Endodermal cell (in vitro differentiated cells): ENCODE measurements around the gene CLDN10. TPM values are rescaled to one million over a fixed set of nuclear protein-coding genes. Genes with fewer than 3 reads are reported as not detected.

Experiments used
- DNase-seq: peaks from one replicate; pipeline ENCODE4 v3.0.0-alpha.2; 2017
- H3K27ac ChIP-seq: 2 replicates; pipeline ENCODE4 v1.5.1; 2013; ENCODE audit warnings: mild to moderate bottlenecking, low read depth, low read length, moderate library complexity
- H3K27me3 ChIP-seq: 2 replicates; pipeline ENCODE4 v1.6.1; 2013; ENCODE audit warnings: mild to moderate bottlenecking, low read length, moderate library complexity; ENCODE audit not compliant: insufficient read depth, control insufficient read depth, poor library complexity, severe bottlenecking
- H3K36me3 ChIP-seq: 2 replicates; pipeline ENCODE4 v1.7.0; 2013; ENCODE audit warnings: mild to moderate bottlenecking, low read length, moderate library complexity; ENCODE audit not compliant: control insufficient read depth, insufficient read depth
- H3K4me1 ChIP-seq: one replicate; pipeline ENCODE4 v1.7.0; 2013; ENCODE audit warnings: low read length; ENCODE audit not compliant: control insufficient read depth, insufficient read depth
- H3K4me3 ChIP-seq: 2 replicates; pipeline ENCODE4 v1.5.1; 2013; ENCODE audit warnings: mild to moderate bottlenecking, low read length, moderate library complexity
- H3K9ac ChIP-seq: 2 replicates; pipeline ENCODE4 v1.6.1; 2013; ENCODE audit warnings: mild to moderate bottlenecking, low read length, moderate library complexity; ENCODE audit not compliant: poor library complexity, severe bottlenecking; ENCODE audit errors: extremely low read depth
- H3K9me3 ChIP-seq: 2 replicates; pipeline ENCODE4 v1.6.1; 2013; ENCODE audit warnings: mild to moderate bottlenecking, low read length, moderate library complexity; ENCODE audit not compliant: control insufficient read depth
- H3K27ac Mint-ChIP-seq: 2 replicates; pipeline ENCODE4 v1.8.0; 2020; ENCODE audit warnings: mixed read lengths
- H3K27me3 Mint-ChIP-seq: 2 replicates; pipeline ENCODE4 v1.8.0; 2021; ENCODE audit warnings: mild to moderate bottlenecking, mixed read lengths; ENCODE audit not compliant: insufficient read depth
- H3K36me3 Mint-ChIP-seq: 2 replicates; pipeline ENCODE4 v1.8.0; 2020; ENCODE audit warnings: low read depth, mixed read lengths
- H3K4me1 Mint-ChIP-seq: 2 replicates; pipeline ENCODE4 v1.8.0; 2020; ENCODE audit warnings: mixed read lengths
- H3K4me3 Mint-ChIP-seq: 2 replicates; pipeline ENCODE4 v1.8.0; 2020; ENCODE audit warnings: mild to moderate bottlenecking, moderate library complexity, mixed read lengths
- H3K9me3 Mint-ChIP-seq: 2 replicates; pipeline ENCODE4 v1.8.0; 2020; ENCODE audit warnings: mild to moderate bottlenecking, mixed read lengths
- WGBS, 2 experiments: methylation state at CpG; one replicate each; pipeline versions ENCODE4 v1.1.5 to v1.1.7; 2013; ENCODE audit warnings: missing lambda C conversion rate in 2 of 2, mixed read lengths in 1 of 2; ENCODE audit not compliant: insufficient coverage in 1 of 2, insufficient read length in 1 of 2; 5-methylcytosine and 5-hydroxymethylcytosine counted together
- total RNA-seq, 2 donors: library from RNA; stranded (reverse); fragmentation: NEBNext Ultra II Directional in 1 of 2; extraction: Animal tissue kit (Norgen Biotek cat#: 25700) in 1 of 2; gene quantifications; 2 replicates in 1 of 2; 3 replicates in 1 of 2; pipeline ENCODE4 v1.2.1, GENCODE V29; 2021
- TF ChIP-seq, protein P1 (sequence below): fragments of 200-600 bp; sonication (generic); conservative IDR thresholded peaks from 2 replicates; pipeline ENCODE4 v1.5.0; 2021; ENCODE audit warnings: antibody characterized with exemption, mild to moderate bottlenecking

Gene CLDN10
- total RNA-seq, 2 donors from 2014 or later = 4.6 to 10.6 TPM

DNA sequence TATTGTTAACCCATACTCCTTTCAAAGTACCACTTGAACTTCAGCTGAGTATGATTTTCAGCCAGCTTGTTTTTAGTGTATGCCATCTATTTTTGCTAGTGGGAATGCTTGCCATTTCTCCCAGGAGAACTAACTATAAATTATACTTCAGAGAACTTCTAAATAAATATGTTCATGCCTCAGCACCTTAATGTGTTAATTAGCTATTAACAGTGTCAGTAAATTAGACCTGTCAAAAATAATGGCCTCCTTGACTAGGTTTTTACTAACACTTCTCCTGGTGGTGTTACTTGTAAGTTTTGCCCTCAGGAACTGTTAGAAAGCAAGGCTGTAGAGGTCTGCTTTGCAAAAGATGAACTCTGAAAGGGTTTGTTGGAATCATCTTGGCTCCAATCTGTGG lies 4.5 kb downstream of the CLDN10 start:
- Mint-ChIP-seq H3K9me3 (no peaks in the 10 kb centered on the region), H3K4me1 (peaks cover 14% of the 10 kb centered on the region), H3K4me3 (no peak overlapping the region), H3K36me3 (no peaks in the 10 kb centered on the region), H3K27me3 (peaks cover 20% of the 10 kb centered on the region), H3K27ac (no peak overlapping the region)
- no peak overlapping the region for H3K9ac ChIP-seq
- no peaks in the 10 kb centered on the region for H3K36me3 ChIP-seq
- TF ChIP-seq, protein P1, sequence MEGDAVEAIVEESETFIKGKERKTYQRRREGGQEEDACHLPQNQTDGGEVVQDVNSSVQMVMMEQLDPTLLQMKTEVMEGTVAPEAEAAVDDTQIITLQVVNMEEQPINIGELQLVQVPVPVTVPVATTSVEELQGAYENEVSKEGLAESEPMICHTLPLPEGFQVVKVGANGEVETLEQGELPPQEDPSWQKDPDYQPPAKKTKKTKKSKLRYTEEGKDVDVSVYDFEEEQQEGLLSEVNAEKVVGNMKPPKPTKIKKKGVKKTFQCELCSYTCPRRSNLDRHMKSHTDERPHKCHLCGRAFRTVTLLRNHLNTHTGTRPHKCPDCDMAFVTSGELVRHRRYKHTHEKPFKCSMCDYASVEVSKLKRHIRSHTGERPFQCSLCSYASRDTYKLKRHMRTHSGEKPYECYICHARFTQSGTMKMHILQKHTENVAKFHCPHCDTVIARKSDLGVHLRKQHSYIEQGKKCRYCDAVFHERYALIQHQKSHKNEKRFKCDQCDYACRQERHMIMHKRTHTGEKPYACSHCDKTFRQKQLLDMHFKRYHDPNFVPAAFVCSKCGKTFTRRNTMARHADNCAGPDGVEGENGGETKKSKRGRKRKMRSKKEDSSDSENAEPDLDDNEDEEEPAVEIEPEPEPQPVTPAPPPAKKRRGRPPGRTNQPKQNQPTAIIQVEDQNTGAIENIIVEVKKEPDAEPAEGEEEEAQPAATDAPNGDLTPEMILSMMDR = no peak
- H3K27ac ChIP-seq = no peak overlapping the region
- DNase-seq = no peak
- H3K4me3 ChIP-seq = no peak overlapping the region
- no peaks in the 10 kb centered on the region for H3K9me3 ChIP-seq
- H3K4me1 ChIP-seq = no peaks in the 10 kb centered on the region
- H3K27me3 ChIP-seq = peaks cover 25% of the 10 kb centered on the region

DNA sequence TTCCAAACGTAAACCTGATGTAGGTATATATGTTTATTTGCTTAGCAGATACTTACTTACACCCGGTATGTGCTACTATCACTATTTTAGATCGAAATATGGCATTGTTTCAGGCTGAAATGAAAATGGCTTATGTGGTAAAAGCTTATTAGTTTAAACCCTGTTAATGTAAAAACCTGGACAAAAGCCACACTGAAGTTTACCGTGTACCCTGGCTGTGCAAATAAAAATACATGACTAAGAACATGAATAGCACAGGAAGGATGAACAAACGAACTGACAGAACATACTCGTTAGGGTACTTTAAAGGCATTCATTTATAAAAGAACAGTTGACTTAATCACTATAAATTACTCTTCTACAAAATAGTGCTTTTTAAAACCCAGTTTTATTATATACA lies 6.6 kb downstream of the CLDN10 start:
- WGBS, 2 experiments = 89 to 93% methylated on average over 4 to 6 of the region's 6 CpGs
- TF ChIP-seq, protein P1 = no peak

DNA sequence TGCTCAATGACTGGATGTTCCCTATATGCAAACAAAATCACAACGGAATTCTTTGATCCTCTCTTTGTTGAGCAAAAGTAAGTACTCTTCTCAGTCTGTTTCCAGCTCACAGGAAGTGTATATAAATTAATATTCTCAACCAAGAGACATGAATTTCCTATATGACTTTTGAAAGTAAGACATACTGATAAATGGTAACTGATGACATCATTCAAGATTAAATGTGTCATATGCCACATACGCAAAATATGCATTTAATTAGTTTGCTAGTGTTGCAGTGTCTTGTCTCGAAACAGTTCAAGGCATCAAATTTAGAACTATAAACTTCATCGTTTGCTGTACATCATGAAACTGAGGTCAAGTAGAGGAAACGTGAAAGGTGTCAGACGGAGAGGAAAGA lies 7.9 kb downstream of the CLDN10 start:
- no peak overlapping the region for H3K4me3 Mint-ChIP-seq
- no peak overlapping the region for H3K27ac Mint-ChIP-seq
- TF ChIP-seq, protein P1 = no peak
- H3K4me1 Mint-ChIP-seq = peaks cover 18% of the 10 kb centered on the region
- DNase-seq = no peak
- 93 to 98% methylated on average over 5 to 6 of the region's 6 CpGs for WGBS, 2 experiments
- Histone ChIP-seq H3K9ac (no peak overlapping the region), H3K9me3 (no peaks in the 10 kb centered on the region), H3K27ac (no peak overlapping the region), H3K36me3 (no peaks in the 10 kb centered on the region), H3K27me3 (no peaks in the 10 kb centered on the region), H3K4me1 (no peaks in the 10 kb centered on the region), H3K4me3 (no peak overlapping the region)
- no peaks in the 10 kb centered on the region for H3K36me3 Mint-ChIP-seq
- H3K27me3 Mint-ChIP-seq = no peaks in the 10 kb centered on the region
- H3K9me3 Mint-ChIP-seq = no peaks in the 10 kb centered on the region

More for the DNA sequence above, 6.6 kb downstream of the CLDN10 start:
- Mint-ChIP-seq H3K36me3 (no peaks in the 10 kb centered on the region), H3K9me3 (no peaks in the 10 kb centered on the region), H3K4me1 (peaks cover 11% of the 10 kb centered on the region), H3K27me3 (peaks cover 7% of the 10 kb centered on the region), H3K4me3 (no peak overlapping the region), H3K27ac (no peak overlapping the region)
- Histone ChIP-seq H3K9ac (no peak overlapping the region), H3K36me3 (no peaks in the 10 kb centered on the region), H3K4me1 (no peaks in the 10 kb centered on the region), H3K27ac (no peak overlapping the region), H3K27me3 (peaks cover 8% of the 10 kb centered on the region), H3K9me3 (no peaks in the 10 kb centered on the region), H3K4me3 (no peak overlapping the region)
- no peak for DNase-seq
